Measurements from ENCODE around the gene VTI1A. TPM values are rescaled to one million over a fixed set of nuclear protein-coding genes. Genes with fewer than 3 reads are reported as not detected.

The VTI1A gene
- total RNA-seq, 1 donor from 2014 or later = 39.9 TPM

- H3K4me3 Mint-ChIP-seq = no peak overlapping the region
- intact Hi-C loops (cut with micrococcal nuclease) = no loop called here
- peaks cover 6% of the 10 kb centered on the region for H3K36me3 Mint-ChIP-seq (ENCODE audit: low read depth)
- no peaks in the 10 kb centered on the region for H3K27me3 Mint-ChIP-seq (ENCODE audit: insufficient read depth)
- H3K4me1 Mint-ChIP-seq (ENCODE audit: low read depth) = no peaks in the 10 kb centered on the region
- no peak for DNase-seq (ENCODE audit: low spot score)
- no peak overlapping the region for H3K27ac Mint-ChIP-seq
- H3K9me3 Mint-ChIP-seq = no peaks in the 10 kb centered on the region
Observed at GRCh38 chr10:112700215-112700671, 253.2 kb downstream of the VTI1A start.

GRCh38 chr10:112701211-112701877 lies 254.3 kb downstream of the VTI1A start:
- Mint-ChIP-seq H3K27me3 (ENCODE audit: insufficient read depth) (no peaks in the 10 kb centered on the region), H3K9me3 (no peaks in the 10 kb centered on the region), H3K4me1 (ENCODE audit: low read depth) (no peaks in the 10 kb centered on the region), H3K4me3 (no peak overlapping the region), H3K27ac (no peak overlapping the region), H3K36me3 (ENCODE audit: low read depth) (peaks cover 6% of the 10 kb centered on the region)
- intact Hi-C loops (cut with micrococcal nuclease) = no loop called here
- no peak for DNase-seq (ENCODE audit: low spot score)

GRCh38 chr10:112701878-112702255 lies 254.9 kb downstream of the VTI1A start:
- intact Hi-C loops (cut with micrococcal nuclease) = no loop called here
- Mint-ChIP-seq H3K27ac (no peak overlapping the region), H3K4me3 (no peak overlapping the region), H3K36me3 (ENCODE audit: low read depth) (peaks cover 6% of the 10 kb centered on the region), H3K9me3 (no peaks in the 10 kb centered on the region), H3K4me1 (ENCODE audit: low read depth) (no peaks in the 10 kb centered on the region), H3K27me3 (ENCODE audit: insufficient read depth) (no peaks in the 10 kb centered on the region)
- DNase-seq (ENCODE audit: low spot score) = no peak

GRCh38 chr10:112706577-112706976 lies 259.6 kb downstream of the VTI1A start:
- no peak overlapping the region for H3K4me3 Mint-ChIP-seq
- H3K9me3 Mint-ChIP-seq = no peaks in the 10 kb centered on the region
- no peaks in the 10 kb centered on the region for H3K27me3 Mint-ChIP-seq (ENCODE audit: insufficient read depth)
- no peak for DNase-seq (ENCODE audit: low spot score)
- intact Hi-C loops (cut with micrococcal nuclease) = no loop called here
- peaks cover 4% of the 10 kb centered on the region for H3K36me3 Mint-ChIP-seq (ENCODE audit: low read depth)
- H3K27ac Mint-ChIP-seq = no peak overlapping the region
- H3K4me1 Mint-ChIP-seq (ENCODE audit: low read depth) = no peaks in the 10 kb centered on the region

DNA sequence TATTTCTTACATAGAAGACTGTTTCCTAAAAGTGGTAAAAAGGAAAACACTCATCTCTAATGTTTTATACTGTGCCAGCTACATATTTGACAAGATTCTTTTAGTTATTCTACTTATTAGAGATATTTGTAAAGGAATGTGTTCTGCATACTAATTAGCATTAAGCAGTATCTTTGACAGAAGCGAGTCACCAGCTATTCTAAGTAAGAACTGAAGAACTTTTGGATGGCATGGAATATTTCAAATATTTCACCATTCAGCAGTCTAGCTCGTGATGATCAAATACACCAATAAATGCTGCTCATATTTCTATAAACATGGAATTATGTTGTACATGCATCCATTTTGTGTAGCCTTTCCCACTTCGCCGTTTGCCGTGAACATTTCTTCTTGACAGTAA lies 261.4 kb downstream of the VTI1A start:
- Mint-ChIP-seq H3K4me3 (no peak overlapping the region), H3K27ac (no peak overlapping the region), H3K4me1 (ENCODE audit: low read depth) (no peaks in the 10 kb centered on the region), H3K9me3 (no peaks in the 10 kb centered on the region), H3K36me3 (ENCODE audit: low read depth) (peaks cover 2% of the 10 kb centered on the region), H3K27me3 (ENCODE audit: insufficient read depth) (no peaks in the 10 kb centered on the region)
- DNase-seq (ENCODE audit: low spot score) = no peak
- intact Hi-C loops (cut with micrococcal nuclease) = no loop called here

DNA sequence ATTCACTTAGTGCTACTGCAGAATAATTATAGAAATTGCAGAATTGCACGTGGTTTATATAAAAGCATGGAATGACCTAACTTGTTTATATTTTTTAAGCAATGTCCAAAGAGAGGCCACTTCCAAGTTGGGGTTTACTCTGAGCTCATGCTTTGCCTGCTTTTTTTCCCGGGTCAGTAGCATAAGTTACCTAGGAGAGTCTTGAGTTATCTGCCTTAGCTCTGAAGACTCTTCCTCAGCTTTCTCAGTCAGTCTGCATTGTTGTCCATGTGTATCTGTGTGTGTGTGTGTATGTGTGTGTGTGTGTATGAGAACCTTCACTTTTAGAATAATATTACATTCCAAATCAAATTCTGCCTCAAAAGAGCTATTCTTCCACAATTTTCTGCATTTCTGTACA lies 263.5 kb downstream of the VTI1A start:
- DNase-seq (ENCODE audit: low spot score) = no peak
- H3K4me3 Mint-ChIP-seq = no peak overlapping the region
- no peaks in the 10 kb centered on the region for H3K4me1 Mint-ChIP-seq (ENCODE audit: low read depth)
- peaks cover 3% of the 10 kb centered on the region for H3K36me3 Mint-ChIP-seq (ENCODE audit: low read depth)
- no peak overlapping the region for H3K27ac Mint-ChIP-seq
- no peaks in the 10 kb centered on the region for H3K9me3 Mint-ChIP-seq
- intact Hi-C loops (cut with micrococcal nuclease) = no loop called here
- no peaks in the 10 kb centered on the region for H3K27me3 Mint-ChIP-seq (ENCODE audit: insufficient read depth)

DNA sequence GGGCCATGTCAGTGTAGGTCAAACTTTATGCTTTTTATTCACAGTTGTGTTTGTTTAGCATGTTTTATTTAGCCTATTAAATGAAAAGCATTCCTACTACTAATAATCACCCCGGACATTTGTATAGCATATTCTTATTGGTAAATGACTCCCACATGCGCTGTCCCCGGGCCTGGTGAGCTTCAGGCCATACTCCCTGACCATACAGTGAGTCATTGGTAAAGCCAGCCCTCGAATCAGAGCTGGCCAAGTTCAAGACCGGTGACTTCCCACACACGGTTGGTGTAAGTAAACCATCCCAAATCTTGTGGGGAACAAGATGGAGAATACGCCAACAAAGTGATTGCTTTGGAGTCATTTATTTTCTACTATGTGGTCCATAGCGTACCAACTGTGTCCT lies 264.4 kb downstream of the VTI1A start:
- intact Hi-C loops (cut with micrococcal nuclease) = no loop called here
- Mint-ChIP-seq H3K36me3 (ENCODE audit: low read depth) (peaks cover 8% of the 10 kb centered on the region), H3K27ac (no peak overlapping the region), H3K4me1 (ENCODE audit: low read depth) (no peaks in the 10 kb centered on the region), H3K4me3 (no peak overlapping the region), H3K9me3 (no peaks in the 10 kb centered on the region), H3K27me3 (ENCODE audit: insufficient read depth) (no peaks in the 10 kb centered on the region)
- DNase-seq (ENCODE audit: low spot score) = no peak

GRCh38 chr10:112712536-112712935 lies 265.5 kb downstream of the VTI1A start:
- Mint-ChIP-seq H3K36me3 (ENCODE audit: low read depth) (peaks cover 8% of the 10 kb centered on the region), H3K9me3 (no peaks in the 10 kb centered on the region), H3K4me1 (ENCODE audit: low read depth) (no peaks in the 10 kb centered on the region), H3K4me3 (no peak overlapping the region), H3K27me3 (ENCODE audit: insufficient read depth) (no peaks in the 10 kb centered on the region), H3K27ac (no peak overlapping the region)
- DNase-seq (ENCODE audit: low spot score) = no peak
- intact Hi-C loops (cut with micrococcal nuclease) = no loop called here

DNA sequence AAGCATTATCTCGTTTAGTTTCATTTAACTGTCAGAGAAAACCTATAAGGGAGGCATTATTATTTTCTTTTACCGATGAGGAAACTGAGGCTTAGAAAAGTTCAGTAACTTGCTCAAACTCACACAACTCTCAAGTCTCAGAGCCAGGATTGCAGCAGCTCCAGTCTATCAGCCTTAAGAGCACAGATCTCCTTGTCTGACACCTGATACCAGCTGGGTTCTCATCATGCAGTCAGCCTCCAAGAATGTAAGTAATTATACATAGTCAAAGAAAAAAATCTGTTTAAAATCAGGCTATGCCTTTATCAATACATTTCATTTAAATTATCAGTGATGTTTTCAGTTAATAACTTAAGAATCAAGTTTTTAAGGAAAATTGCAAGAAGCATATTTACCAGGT lies 266.4 kb downstream of the VTI1A start:
- Mint-ChIP-seq H3K9me3 (no peaks in the 10 kb centered on the region), H3K27ac (no peak overlapping the region), H3K4me3 (no peak overlapping the region), H3K27me3 (ENCODE audit: insufficient read depth) (no peaks in the 10 kb centered on the region), H3K36me3 (ENCODE audit: low read depth) (peaks cover 8% of the 10 kb centered on the region), H3K4me1 (ENCODE audit: low read depth) (no peaks in the 10 kb centered on the region)
- DNase-seq (ENCODE audit: low spot score) = no peak
- intact Hi-C loops (cut with micrococcal nuclease) = no loop called here

GRCh38 chr10:112715581-112715980 lies 268.6 kb downstream of the VTI1A start:
- no peak for DNase-seq (ENCODE audit: low spot score)
- no peak overlapping the region for H3K27ac Mint-ChIP-seq
- H3K27me3 Mint-ChIP-seq (ENCODE audit: insufficient read depth) = no peaks in the 10 kb centered on the region
- H3K4me1 Mint-ChIP-seq (ENCODE audit: low read depth) = no peaks in the 10 kb centered on the region
- H3K36me3 Mint-ChIP-seq (ENCODE audit: low read depth) = peaks cover 8% of the 10 kb centered on the region
- H3K4me3 Mint-ChIP-seq = no peak overlapping the region
- intact Hi-C loops (cut with micrococcal nuclease) = no loop called here
- H3K9me3 Mint-ChIP-seq = no peaks in the 10 kb centered on the region

DNA sequence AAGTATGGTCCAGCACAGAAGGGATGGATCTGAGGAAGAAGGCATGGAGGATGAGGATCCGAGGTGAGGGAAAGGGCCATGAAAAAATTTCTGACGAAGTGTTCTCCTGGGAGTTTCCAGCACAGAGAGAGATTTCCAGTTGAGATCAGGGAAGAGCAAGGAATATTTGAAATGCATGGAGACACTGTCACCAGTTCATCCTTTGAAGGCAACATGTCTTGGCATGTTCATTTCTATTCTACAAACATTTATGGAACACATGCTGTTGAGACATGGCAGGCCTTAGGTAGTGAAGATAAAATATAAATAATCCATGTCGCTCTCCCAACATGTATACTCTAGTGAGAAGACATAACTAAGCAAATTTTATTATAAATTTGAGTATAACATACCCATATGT lies 269.1 kb downstream of the VTI1A start:
- Mint-ChIP-seq H3K27ac (no peak overlapping the region), H3K36me3 (ENCODE audit: low read depth) (peaks cover 8% of the 10 kb centered on the region), H3K9me3 (no peaks in the 10 kb centered on the region), H3K27me3 (ENCODE audit: insufficient read depth) (no peaks in the 10 kb centered on the region), H3K4me3 (no peak overlapping the region), H3K4me1 (ENCODE audit: low read depth) (no peaks in the 10 kb centered on the region)
- no peak for DNase-seq (ENCODE audit: low spot score)
- intact Hi-C loops (cut with micrococcal nuclease) = no loop called here

DNA sequence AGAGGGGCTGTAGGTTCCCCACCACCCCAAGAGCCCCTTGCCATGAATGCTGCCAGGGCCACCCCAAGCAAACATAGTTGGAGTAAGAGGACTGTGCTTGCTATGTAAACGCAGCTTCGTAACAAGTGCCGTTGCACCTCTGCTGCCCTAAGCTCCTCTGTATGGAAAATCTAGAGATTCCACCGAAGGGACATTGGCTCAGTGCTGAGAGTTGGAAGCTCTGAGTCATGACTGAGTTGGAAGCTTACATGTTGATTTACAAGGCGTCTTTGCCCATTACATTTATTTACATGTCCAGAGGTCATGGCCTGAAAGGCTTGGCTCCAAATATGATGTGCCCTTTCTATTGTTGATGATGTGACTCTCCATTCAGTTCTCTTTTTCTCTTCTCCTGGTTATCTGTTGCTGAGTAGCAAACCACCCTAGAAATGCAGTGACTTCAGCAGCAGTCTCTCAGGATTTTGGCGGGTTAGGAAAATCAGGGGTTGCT lies 270.0 kb downstream of the VTI1A start:
- Mint-ChIP-seq H3K27me3 (ENCODE audit: insufficient read depth) (no peaks in the 10 kb centered on the region), H3K4me1 (ENCODE audit: low read depth) (no peaks in the 10 kb centered on the region), H3K9me3 (no peaks in the 10 kb centered on the region), H3K27ac (no peak overlapping the region), H3K36me3 (ENCODE audit: low read depth) (peaks cover 7% of the 10 kb centered on the region), H3K4me3 (no peak overlapping the region)
- DNase-seq (ENCODE audit: low spot score) = no peak
- intact Hi-C loops (cut with micrococcal nuclease) = no loop called here

DNA sequence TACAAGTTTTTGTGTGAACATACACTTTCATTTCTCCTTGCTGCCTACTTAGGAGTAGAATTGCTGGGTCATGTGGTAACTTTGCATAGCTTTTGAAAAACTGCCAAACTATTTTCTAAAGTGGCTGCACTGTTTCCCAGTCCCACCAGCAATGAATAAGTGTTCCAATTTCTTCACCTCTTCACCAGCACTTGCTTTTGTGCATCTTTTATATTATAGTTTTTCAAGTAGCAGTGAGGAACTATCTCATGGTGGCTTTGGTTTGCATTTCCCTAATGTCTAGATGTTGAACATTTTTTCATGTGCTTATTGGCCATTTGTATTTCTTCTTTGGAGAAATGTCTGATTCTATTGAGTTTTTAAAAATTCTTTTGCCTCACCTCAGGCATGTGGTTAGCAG lies 273.2 kb downstream of the VTI1A start:
- H3K4me3 Mint-ChIP-seq = no peak overlapping the region
- no peaks in the 10 kb centered on the region for H3K9me3 Mint-ChIP-seq
- DNase-seq (ENCODE audit: low spot score) = no peak
- H3K27me3 Mint-ChIP-seq (ENCODE audit: insufficient read depth) = no peaks in the 10 kb centered on the region
- no peaks in the 10 kb centered on the region for H3K4me1 Mint-ChIP-seq (ENCODE audit: low read depth)
- intact Hi-C loops (cut with micrococcal nuclease) = loop anchor here (2.0 kb wide), 1 partner anchor 665 kb away; no protein-coding TSS in a partner anchor
- H3K36me3 Mint-ChIP-seq (ENCODE audit: low read depth) = peaks cover 6% of the 10 kb centered on the region
- no peak overlapping the region for H3K27ac Mint-ChIP-seq

Measured in activated T-helper 1 cell treated with anti-CD3 and anti-CD28 coated beads, Interleukin-12 subunit alpha, Interleukin-12 subunit beta, Interleukin-2, Interleukin-4 antibody, amounts not matched to agents 30 ng/mL and 10 ng/mL and 1 ng/mL, durations not matched to agents 14 hours and 24 hours and 36 hours (primary cell).